HG02610 (cell line): ENCODE measurements around the gene SLC13A3.
"Not testable (repeated sequence)": the region's sequence is repeated elsewhere in the genome, so short reads cannot be mapped to it uniquely, and the experiment has no call there.

Experiments
- ATAC-seq: cut with Tn5 transposase; IDR thresholded peaks from one replicate; pipeline ENCODE4 v1.9.1; 2021; ENCODE audit warnings: mild to moderate bottlenecking, moderate library complexity; ENCODE audit not compliant: unreplicated experiment

SLC13A3 gene

GRCh38 chr20:46681032-46681854, 30.0 kb upstream of the SLC13A3 start:
- ATAC-seq: no peak

- no peak for ATAC-seq
These were observed 29.4 kb upstream of the SLC13A3 start for GRCh38 chr20:46680684-46681031.

- no peak for ATAC-seq
These were observed 27.3 kb upstream of the SLC13A3 start for GRCh38 chr20:46678516-46678915.

- ATAC-seq: no peak
These were observed 26.3 kb upstream of the SLC13A3 start for GRCh38 chr20:46677608-46678007.

- ATAC-seq: not testable (repeated sequence)
These were observed 25.5 kb upstream of the SLC13A3 start for GRCh38 chr20:46676649-46677316.

GRCh38 chr20:46674253-46675083, 23.2 kb upstream of the SLC13A3 start:
- no peak for ATAC-seq

- ATAC-seq: no peak
These were observed 22.4 kb upstream of the SLC13A3 start for GRCh38 chr20:46673394-46674252.

- no peak for ATAC-seq
These were observed 21.4 kb upstream of the SLC13A3 start for GRCh38 chr20:46672543-46673148.

- no peak for ATAC-seq
These were observed 20.7 kb upstream of the SLC13A3 start for GRCh38 chr20:46671866-46672542.

- ATAC-seq: no peak
These were observed 19.6 kb upstream of the SLC13A3 start for GRCh38 chr20:46670585-46671584.

GRCh38 chr20:46670228-46670584, 18.9 kb upstream of the SLC13A3 start:
- ATAC-seq: no peak

- no peak for ATAC-seq
These were observed 15.7 kb upstream of the SLC13A3 start for GRCh38 chr20:46666818-46667515.

GRCh38 chr20:46666306-46666705, 15.0 kb upstream of the SLC13A3 start:
- ATAC-seq: no peak

- ATAC-seq: no peak
These were observed 14.3 kb upstream of the SLC13A3 start for GRCh38 chr20:46665602-46666001.

GRCh38 chr20:46663531-46663930, 12.3 kb upstream of the SLC13A3 start:
- no peak for ATAC-seq

GRCh38 chr20:46661659-46662058, 10.4 kb upstream of the SLC13A3 start:
- no peak for ATAC-seq

GRCh38 chr20:46660487-46660886, 9.2 kb upstream of the SLC13A3 start:
- no peak for ATAC-seq

GRCh38 chr20:46657618-46658017, 6.4 kb upstream of the SLC13A3 start:
- ATAC-seq: no peak
